ENCODE results near the gene CD22.

DNA sequence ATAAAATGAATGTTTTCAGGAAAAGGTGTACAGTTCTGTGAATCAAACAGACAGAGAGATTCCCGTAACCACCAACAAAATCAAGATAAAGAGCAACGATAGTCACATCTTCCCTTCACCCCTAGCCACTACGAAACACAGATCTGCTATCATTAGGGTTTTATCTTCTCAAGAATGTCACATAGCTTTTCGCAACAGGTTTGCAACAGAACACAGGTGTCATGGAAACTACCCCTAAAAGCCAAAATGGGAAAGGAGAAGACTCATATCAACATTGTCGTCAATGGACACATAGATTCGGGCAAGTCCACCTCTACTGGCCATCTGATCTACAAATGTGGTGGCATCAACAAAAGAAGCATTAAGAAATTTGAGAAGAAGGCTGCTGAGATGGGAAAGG, 52.9 kb downstream of the CD22 start:
- no peak for TF ChIP-seq CTCF (IDR thresholded peaks at IDR 0.05)
- no peak for TF ChIP-seq POLR2A (IDR thresholded peaks at IDR 0.05)
- TF ChIP-seq POLR2AphosphoS5 (IDR thresholded peaks at IDR 0.05), result no peak

All from breast epithelium (tissue), 3 donors.